BLaER1 (cell line): Measurements from ENCODE around the gene TMEM129.
"Not testable (repeated sequence)": the region's sequence is repeated elsewhere in the genome, so short reads cannot be mapped to it uniquely, and the experiment has no call there.

Experiments used
- H3K27ac ChIP-seq: shearing (Covaris generic); formaldehyde crosslinking; 2 replicates; pipeline ENCODE4 v1.8.1; 2022
- H3K27me3 ChIP-seq: shearing (Covaris generic); formaldehyde crosslinking; 2 replicates; pipeline ENCODE4 v1.8.1; 2022
- H3K36me3 ChIP-seq: shearing (Covaris generic); formaldehyde crosslinking; 2 replicates; pipeline ENCODE4 v1.8.1; 2022
- H3K4me1 ChIP-seq: shearing (Covaris generic); formaldehyde crosslinking; 2 replicates; pipeline ENCODE4 v1.8.1; 2022
- H3K4me2 ChIP-seq: shearing (Covaris generic); formaldehyde crosslinking; 2 replicates; pipeline ENCODE4 v1.8.1; 2022
- H3K4me3 ChIP-seq: shearing (Covaris generic); formaldehyde crosslinking; 2 replicates; pipeline ENCODE4 v1.8.1; 2022
- H3K9ac ChIP-seq: shearing (Covaris generic); formaldehyde crosslinking; 2 replicates; pipeline ENCODE4 v1.8.1; 2022
- H3K9me3 ChIP-seq: shearing (Covaris generic); formaldehyde crosslinking; 2 replicates; pipeline ENCODE4 v1.8.1; 2022
- H4K20me1 ChIP-seq: shearing (Covaris generic); formaldehyde crosslinking; 2 replicates; pipeline ENCODE4 v1.8.1; 2022
- Cebpa-rat ChIP-seq: shearing (Covaris generic); IDR thresholded peaks from 2 replicates; pipeline ENCODE4 v1.8.1; 2022

TMEM129 gene

GRCh38 chr4:1675136-1675801 is 45.9 kb downstream of the TMEM129 start:
- H3K9me3 ChIP-seq: no peaks in the 10 kb centered on the region
- H3K9ac ChIP-seq: no peak overlapping the region
- no peaks in the 10 kb centered on the region for H4K20me1 ChIP-seq
- H3K27ac ChIP-seq: no peak overlapping the region
- no peaks in the 10 kb centered on the region for H3K36me3 ChIP-seq
- no peak for TF ChIP-seq Cebpa-rat
- H3K4me3 ChIP-seq: no peak overlapping the region
- H3K4me2 ChIP-seq: no peak overlapping the region
- H3K27me3 ChIP-seq: no peaks in the 10 kb centered on the region
- peaks cover 5% of the 10 kb centered on the region; the same call in 1 of the 2 replicates for H3K4me1 ChIP-seq

GRCh38 chr4:1674682-1675081 is 46.4 kb downstream of the TMEM129 start:
- H3K4me2 ChIP-seq: no peak overlapping the region
- no peaks in the 10 kb centered on the region for H3K9me3 ChIP-seq
- H3K9ac ChIP-seq: no peak overlapping the region
- peaks cover 5% of the 10 kb centered on the region; the same call in 1 of the 2 replicates for H3K4me1 ChIP-seq
- H3K27ac ChIP-seq: no peak overlapping the region
- no peaks in the 10 kb centered on the region for H3K27me3 ChIP-seq
- H3K36me3 ChIP-seq: no peaks in the 10 kb centered on the region
- H3K4me3 ChIP-seq: no peak overlapping the region
- no peak for TF ChIP-seq Cebpa-rat
- H4K20me1 ChIP-seq: no peaks in the 10 kb centered on the region

DNA sequence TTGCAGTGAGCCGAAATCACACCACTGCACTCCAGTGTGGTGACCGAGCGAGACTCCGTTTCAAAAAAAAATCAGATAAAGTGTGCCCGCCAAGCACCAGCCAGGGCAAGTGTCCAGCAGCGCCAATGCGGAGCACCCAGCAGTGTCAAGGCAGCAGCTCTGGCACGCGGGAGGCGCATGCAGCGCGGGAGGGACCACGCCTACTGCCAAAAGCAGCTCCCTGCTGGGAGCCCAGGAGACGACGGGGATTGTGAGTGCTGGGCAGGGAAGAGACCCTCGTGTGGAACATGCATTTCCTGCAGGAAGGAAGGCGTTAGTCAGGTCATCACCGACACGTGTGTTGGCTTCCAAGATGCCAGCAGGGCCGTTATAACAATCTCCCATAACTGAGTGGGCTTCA is 47.5 kb downstream of the TMEM129 start:
- H3K4me2 ChIP-seq: no peak overlapping the region
- no peak overlapping the region for H3K4me3 ChIP-seq
- no peaks in the 10 kb centered on the region for H3K36me3 ChIP-seq
- H3K4me1 ChIP-seq: peaks cover 15% of the 10 kb centered on the region
- TF ChIP-seq Cebpa-rat: no peak
- no peak overlapping the region for H3K9ac ChIP-seq
- no peaks in the 10 kb centered on the region for H4K20me1 ChIP-seq
- no peaks in the 10 kb centered on the region for H3K9me3 ChIP-seq
- no peak overlapping the region for H3K27ac ChIP-seq
- no peaks in the 10 kb centered on the region for H3K27me3 ChIP-seq

- H3K4me3 ChIP-seq, H3K9ac ChIP-seq, H4K20me1 ChIP-seq, H3K4me2 ChIP-seq, H3K27ac ChIP-seq, H3K27me3 ChIP-seq, H3K36me3 ChIP-seq, H3K9me3 ChIP-seq: not testable (repeated sequence)
- H3K4me1 ChIP-seq: peaks cover 38% of the 10 kb centered on the region
Measured at GRCh38 chr4:1671011-1671410, 50.1 kb downstream of the TMEM129 start.

DNA sequence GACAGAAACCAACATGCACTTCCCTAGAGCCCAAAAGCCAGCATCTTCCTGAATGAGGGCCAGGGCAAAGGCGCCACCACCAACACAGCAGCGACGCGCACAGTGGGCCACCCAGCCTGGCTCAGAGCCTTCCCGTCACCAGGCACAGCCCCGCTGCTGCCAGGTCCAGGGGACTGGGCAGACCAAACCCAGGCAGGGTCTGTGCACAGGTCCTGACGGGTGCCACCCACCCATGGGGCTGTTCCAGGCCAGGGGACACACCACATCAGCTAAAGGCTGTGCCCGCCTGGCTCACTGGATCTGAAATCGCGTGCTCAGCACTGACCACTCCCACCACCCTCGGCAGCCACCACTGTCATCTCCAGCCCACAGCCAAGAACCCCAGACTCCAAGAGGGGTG is 50.8 kb downstream of the TMEM129 start:
- H3K27me3 ChIP-seq: no peaks in the 10 kb centered on the region
- no peaks in the 10 kb centered on the region for H3K9me3 ChIP-seq
- H4K20me1 ChIP-seq: no peaks in the 10 kb centered on the region
- H3K9ac ChIP-seq: no peak overlapping the region
- H3K27ac ChIP-seq: no peak overlapping the region
- H3K4me2 ChIP-seq: no peak overlapping the region
- H3K36me3 ChIP-seq: no peaks in the 10 kb centered on the region
- H3K4me3 ChIP-seq: no peak overlapping the region
- no peak for TF ChIP-seq Cebpa-rat
- H3K4me1 ChIP-seq: peaks cover 41% of the 10 kb centered on the region

DNA sequence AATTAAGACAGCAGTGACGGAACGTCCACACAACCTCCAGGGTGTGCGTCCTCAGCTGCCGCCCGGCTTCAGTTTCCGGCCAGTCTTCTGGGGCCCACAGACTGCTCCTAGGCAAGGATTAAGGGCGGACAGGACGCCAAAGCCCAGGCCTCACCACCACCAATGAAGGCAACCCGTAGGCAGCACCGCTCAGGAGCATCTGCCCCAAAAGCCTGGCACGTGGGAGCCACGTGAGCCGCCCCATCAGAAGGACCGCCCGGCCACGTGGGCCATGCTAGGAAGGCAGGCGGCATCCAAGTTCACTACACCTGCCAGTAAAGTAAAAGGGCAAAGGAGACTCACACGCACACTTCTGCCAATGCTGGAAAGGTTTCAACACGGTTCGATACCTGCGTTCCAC is 51.3 kb downstream of the TMEM129 start:
- H4K20me1 ChIP-seq: no peaks in the 10 kb centered on the region
- H3K36me3 ChIP-seq: no peaks in the 10 kb centered on the region
- no peak for TF ChIP-seq Cebpa-rat
- peaks cover 42% of the 10 kb centered on the region for H3K4me1 ChIP-seq
- H3K27me3 ChIP-seq: no peaks in the 10 kb centered on the region
- no peak overlapping the region for H3K9ac ChIP-seq
- no peak overlapping the region for H3K4me2 ChIP-seq
- H3K4me3 ChIP-seq: no peak overlapping the region
- no peak overlapping the region for H3K27ac ChIP-seq
- no peaks in the 10 kb centered on the region for H3K9me3 ChIP-seq

DNA sequence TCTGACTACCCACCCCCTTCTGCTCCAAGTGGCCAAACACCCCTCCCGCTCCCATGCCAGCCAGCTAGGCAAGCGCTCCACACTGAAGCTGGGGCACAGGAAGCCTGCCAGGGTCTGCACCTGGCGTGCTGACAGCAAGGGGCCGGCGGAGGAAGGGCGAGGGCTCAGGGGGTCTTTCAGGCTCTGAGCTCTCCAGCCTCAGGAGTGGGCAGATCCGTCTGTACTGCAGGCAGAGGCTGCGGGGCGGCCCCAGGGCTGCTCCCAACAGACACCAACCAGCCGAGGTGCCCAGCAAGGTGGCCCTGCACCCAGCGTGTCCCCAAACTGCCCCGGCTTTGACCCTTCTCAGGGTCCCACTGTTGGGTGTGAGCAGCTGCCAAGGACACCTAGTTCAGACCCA is 51.9 kb downstream of the TMEM129 start:
- H3K36me3 ChIP-seq: no peaks in the 10 kb centered on the region
- H4K20me1 ChIP-seq: no peaks in the 10 kb centered on the region
- peaks cover 42% of the 10 kb centered on the region for H3K4me1 ChIP-seq

GRCh38 chr4:1668488-1668840 is 52.7 kb downstream of the TMEM129 start:
- no peak for TF ChIP-seq Cebpa-rat
- H3K4me1 ChIP-seq: peaks cover 37% of the 10 kb centered on the region
- H3K9me3 ChIP-seq: no peaks in the 10 kb centered on the region
- H3K4me2 ChIP-seq: peak overlapping the region; percentile 76
- H3K27ac ChIP-seq: peak overlapping the region; percentile 13; the same call in 1 of the 2 replicates
- H3K4me3 ChIP-seq: no peak overlapping the region
- H3K27me3 ChIP-seq: no peaks in the 10 kb centered on the region
- H3K9ac ChIP-seq: no peak overlapping the region
- H3K36me3 ChIP-seq: no peaks in the 10 kb centered on the region
- H4K20me1 ChIP-seq: no peaks in the 10 kb centered on the region

More for the DNA sequence above, 51.9 kb downstream of the TMEM129 start:
- no peak for TF ChIP-seq Cebpa-rat
- Histone ChIP-seq H3K4me2 (peak overlapping the region; percentile 76), H3K27me3 (no peaks in the 10 kb centered on the region), H3K9me3 (no peaks in the 10 kb centered on the region), H3K27ac (0 out of 2 replicates have a peak overlapping the region, but pooled peaks have one; percentile 22), H3K4me3 (no peak overlapping the region), H3K9ac (0 out of 2 replicates have a peak overlapping the region, but pooled peaks have one; percentile 34)

DNA sequence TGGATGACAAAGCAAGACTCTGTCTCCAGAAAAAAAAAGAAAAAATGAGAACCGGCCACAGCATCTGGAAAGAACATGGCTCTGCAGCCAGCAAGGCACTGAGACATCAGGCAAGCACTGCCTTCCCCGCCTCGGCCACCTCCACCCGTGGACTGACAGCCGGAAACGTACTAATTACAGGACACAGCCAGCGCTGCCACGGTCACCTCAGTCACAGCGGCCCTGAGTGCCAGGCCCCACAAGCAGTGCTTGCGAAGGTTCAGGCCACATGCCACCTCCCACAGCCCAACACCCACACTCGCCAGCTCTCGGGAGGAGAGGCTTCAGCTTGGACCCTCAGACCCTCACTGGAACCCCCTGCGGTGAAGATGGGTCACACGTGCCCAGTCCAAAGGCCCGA is 53.9 kb downstream of the TMEM129 start:
- Histone ChIP-seq H3K4me3 (no peak overlapping the region), H3K27ac (peak overlapping the region; percentile 22; the same call in 1 of the 2 replicates), H3K9me3 (no peaks in the 10 kb centered on the region), H3K27me3 (no peaks in the 10 kb centered on the region), H3K4me1 (peaks cover 37% of the 10 kb centered on the region), H3K36me3 (no peaks in the 10 kb centered on the region), H4K20me1 (no peaks in the 10 kb centered on the region), H3K4me2 (peak overlapping the region; percentile 76), H3K9ac (no peak overlapping the region)
- TF ChIP-seq Cebpa-rat: no peak

GRCh38 chr4:1666391-1666790 is 54.7 kb downstream of the TMEM129 start:
- Histone ChIP-seq H3K36me3 (no peaks in the 10 kb centered on the region), H4K20me1 (no peaks in the 10 kb centered on the region), H3K27ac (no peak overlapping the region), H3K4me1 (peaks cover 37% of the 10 kb centered on the region), H3K9ac (no peak overlapping the region), H3K27me3 (no peaks in the 10 kb centered on the region), H3K9me3 (no peaks in the 10 kb centered on the region), H3K4me3 (no peak overlapping the region), H3K4me2 (no peak overlapping the region)
- no peak for TF ChIP-seq Cebpa-rat
